ENCODE results near the gene HSH2D.

HSH2D gene

DNA sequence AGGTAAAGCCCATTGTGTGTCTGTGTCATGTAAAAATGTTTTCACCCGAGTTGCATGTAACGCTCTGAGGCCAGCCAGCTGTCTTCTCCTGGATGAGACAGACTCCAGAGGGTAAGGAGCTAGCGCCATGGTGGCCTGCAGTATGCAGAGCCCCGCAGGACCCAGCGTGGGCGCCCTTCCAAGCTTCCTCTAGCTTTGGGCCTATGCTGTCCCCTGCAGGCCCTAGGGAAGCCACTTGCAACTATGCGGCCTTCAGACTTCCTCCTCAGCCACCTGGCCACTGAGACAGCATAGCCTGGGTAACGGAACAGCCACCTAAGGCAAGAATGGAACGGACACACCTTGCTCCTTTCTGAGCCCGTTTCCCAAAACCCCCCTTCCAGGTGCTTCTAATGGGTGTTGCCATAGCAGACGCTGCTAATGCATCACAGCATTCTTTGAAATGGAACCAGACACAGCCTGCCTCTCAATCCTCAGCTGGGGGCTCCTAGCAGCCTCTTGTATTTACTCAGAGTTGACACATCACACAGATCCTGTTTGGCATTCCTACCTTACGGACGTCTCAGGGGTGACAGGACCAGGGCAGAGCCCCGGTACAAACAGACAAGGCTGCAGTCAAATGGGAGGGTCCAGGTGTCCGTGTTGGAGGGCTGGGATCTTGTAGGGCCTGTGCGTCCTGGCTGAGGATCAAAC lies 47.9 kb downstream of the HSH2D start:
- no peak for DNase-seq (ENCODE audit: low read depth in 3 of 3, low spot score in 1 of 3)

GRCh38 chr19:16193466-16193865 lies 50.0 kb downstream of the HSH2D start:
- DNase-seq (ENCODE audit: low read depth in 3 of 3, low spot score in 1 of 3): no peak

GRCh38 chr19:16197188-16197621 lies 53.7 kb downstream of the HSH2D start:
- DNase-seq (ENCODE audit: low read depth in 3 of 3, low spot score in 1 of 3): no peak

GRCh38 chr19:16197622-16198369 lies 54.3 kb downstream of the HSH2D start, which contains the start of gene AP1M1:
Gene AP1M1, plus strand, starts transcription at chr19:16197911. Its CDS starts 116 bp downstream, at chr19:16198027.
- peak; percentile 94 to 97 (median 97) for DNase-seq (ENCODE audit: low read depth in 3 of 3, low spot score in 1 of 3)

DNA sequence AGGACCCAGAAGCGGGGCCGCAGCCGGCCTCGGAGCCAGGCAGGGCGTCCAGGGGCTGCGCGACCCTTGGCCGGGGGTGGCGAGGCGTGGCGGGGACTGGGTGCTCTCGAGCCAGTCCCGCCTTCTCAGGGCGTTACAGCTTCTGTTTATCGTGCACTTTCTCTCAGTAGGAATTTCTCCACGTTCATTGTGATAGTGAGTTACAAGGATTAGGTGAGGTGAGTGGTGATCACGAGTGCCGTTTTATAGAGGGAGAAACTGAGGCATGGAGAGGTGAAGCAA lies 54.8 kb downstream of the HSH2D start:
- no peak for DNase-seq (ENCODE audit: low read depth in 3 of 3, low spot score in 1 of 3)

DNA sequence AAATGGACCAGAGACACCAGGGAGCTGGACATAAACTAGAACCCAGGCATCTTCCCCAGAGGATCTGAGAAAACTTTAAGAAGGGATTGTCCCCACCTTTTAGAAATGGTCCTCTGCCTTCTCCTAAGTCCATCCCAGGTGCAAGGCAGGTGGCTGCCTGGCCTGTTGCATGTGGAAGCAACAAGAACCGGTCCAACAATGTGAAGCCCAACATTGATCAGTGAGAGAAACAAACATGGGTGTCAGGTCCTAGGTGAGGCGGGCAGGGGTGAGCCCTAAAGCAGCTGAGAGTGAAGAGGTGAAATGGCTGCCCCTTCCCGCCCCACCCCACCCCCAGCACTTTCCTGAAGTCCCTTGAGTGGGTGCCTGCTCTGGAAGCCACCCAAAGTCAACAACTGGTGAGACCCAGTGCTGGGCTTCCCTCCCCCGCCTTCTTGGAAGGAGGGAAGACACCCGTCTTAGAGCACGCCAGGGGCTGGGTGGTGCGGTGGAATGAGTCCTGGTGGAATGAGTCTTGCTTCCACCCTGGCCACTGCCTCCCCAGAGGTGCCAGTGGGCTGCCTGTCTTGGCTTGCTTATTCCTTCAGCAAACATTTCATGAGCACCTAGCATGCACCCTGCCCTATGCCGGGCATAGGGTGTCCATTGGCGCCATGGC lies 55.9 kb downstream of the HSH2D start:
- DNase-seq (ENCODE audit: low read depth in 3 of 3, low spot score in 1 of 3): no peak

DNA sequence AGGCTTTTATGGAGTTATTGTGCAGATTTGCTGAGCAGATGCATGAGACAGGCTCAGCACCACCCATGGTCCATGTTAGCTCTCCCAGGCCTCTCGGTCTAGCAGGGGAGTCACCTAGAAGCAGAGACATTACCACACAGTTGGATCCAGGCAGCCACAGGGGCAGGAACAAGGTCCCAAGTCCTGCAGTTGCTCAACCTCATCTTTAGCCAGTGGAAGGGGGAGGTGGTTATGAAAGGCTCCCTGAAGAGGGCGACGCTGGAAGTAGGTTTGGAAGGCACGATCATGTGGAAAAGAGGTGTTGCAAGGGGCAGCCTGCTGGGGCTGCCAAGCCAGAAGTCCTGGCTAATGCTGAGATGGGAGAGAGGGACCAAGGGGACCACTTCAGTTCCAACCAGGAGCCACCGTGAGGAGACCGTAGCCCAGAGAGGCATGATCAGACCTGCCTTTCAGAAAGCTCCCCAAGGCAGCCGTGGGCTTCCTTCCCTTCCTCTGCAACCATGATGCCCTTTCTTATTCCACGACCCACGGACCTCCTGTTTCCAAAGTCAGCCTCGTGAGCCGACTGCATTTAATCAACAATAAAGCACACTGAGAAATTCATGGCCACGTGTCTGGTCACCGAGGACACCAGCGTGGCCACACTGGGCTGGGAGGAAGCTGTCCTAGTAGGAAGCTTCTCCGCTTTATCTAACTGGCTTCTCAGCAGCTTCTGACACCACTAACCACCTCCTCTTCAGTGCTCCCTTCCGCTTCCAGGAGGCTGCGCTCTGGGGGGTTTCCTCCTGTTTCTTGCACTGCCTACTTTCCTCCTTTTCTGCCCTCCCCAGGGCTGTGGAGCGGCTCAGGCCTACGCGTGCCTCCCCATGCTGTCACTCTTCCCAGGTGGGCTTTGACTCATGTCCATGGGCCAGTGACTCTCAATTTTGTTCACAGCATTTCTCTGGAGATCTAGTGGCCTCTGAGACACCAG lies 56.8 kb downstream of the HSH2D start:
- DNase-seq (ENCODE audit: low read depth in 3 of 3, low spot score in 1 of 3): no peak

DNA sequence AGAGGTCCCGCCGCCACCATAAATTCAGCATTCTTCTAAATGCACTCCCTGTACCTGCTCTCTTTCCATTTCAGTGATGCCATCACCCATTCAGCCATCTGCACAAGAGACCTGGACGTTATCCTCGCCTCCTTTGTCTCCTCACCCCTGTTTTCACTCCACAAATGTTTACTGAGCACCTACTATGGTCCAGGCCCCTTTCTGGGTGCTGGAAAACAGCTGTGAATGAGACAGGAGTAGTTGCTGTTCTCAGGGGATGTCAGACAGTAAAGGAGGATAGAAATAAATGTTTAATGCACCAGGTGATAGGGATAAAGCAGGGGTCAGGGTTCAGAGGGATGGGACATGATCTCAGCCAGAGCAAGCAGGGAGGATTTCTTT lies 57.5 kb downstream of the HSH2D start:
- no peak for DNase-seq (ENCODE audit: low read depth in 3 of 3, low spot score in 1 of 3)

DNA sequence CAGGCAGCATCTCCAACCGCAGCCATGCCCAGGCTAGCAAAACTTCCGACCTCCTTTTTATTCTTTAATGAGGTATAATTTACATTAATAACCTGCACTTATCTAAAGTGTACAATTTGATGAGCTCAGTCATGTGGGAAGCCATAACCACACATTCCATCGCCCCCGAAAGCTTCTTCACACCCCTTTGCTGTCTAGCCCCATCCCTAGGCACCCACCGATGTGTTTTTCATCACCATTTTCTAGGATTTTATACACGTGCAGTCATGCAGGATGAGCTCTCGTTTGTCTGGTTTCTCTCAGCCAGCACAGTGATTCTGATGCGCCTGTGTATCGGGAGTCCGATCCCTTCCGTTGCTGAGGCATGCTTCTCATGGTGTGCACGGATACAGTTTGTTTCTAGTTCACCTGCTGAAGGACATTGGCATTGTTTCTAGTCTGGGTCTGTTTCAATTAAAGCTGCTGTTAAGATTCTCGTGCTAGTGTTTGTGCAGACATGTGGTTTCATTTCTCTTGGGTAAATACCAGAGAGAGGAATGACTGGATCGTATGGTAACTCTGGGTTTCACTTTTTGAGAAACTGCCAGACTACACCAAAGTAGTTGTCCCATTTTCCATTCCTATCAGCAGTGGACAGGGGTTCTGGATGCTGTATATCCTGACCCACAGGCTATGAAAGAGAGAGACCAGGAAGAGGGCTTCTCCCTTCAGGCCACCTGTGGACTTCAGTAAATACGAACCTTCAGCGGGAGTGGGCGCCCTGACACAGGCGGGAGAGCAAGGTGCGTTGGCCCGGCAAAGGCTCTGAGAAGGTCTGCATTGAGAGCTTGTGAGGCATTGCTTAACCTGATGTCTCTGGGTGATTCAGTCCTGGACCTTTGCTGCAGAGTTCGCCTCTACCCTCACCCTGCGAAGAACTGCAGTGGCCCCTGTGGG lies 59.1 kb downstream of the HSH2D start:
- DNase-seq (ENCODE audit: low read depth in 3 of 3, low spot score in 1 of 3): no peak

GRCh38 chr19:16203256-16204004 lies 59.9 kb downstream of the HSH2D start:
- no peak for DNase-seq (ENCODE audit: low read depth in 3 of 3, low spot score in 1 of 3)

GRCh38 chr19:16204005-16204294 lies 60.5 kb downstream of the HSH2D start:
- DNase-seq (ENCODE audit: low read depth in 3 of 3, low spot score in 1 of 3): no peak

DNA sequence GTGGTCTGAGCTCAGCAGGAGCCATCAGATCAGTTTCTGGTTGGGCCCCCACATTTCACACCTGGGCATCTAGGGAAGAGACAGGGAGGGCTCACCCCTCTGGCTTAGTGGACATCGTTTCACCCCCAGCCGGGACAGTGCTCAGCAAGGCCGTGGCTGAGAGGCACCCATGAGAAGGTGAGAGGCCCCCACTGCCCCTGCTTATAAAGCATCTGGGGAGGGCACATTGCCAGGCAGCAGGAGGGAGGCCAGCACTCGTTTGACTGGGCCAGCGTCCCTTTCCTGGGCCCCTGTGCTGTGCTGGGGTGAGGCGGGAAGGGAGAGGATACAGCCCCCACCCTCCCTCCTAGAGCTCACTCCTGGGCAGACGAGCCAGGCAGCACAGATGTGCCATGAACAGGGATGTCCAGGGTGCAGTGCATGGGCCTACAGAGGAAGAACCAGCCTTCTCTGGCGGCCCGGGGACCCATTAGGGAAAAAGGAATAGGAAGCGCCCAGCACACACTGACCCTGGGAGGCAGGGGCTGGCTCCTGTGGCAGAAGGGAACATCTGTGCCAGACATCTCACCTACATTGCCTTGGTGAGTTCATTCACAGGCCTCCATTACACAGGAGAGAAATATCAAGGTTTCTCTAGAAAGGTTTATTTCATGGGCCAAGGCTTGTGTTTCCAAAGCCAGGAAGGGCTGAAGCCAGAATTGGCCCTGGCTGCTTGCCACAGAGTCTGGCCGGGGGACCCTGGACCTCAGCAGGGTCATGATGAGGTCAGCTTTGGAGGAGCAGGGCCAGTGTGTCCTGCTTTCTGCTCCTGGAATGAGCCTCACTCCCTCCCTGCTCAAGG lies 61.9 kb downstream of the HSH2D start:
- no peak for DNase-seq (ENCODE audit: low read depth in 3 of 3, low spot score in 1 of 3)

DNA sequence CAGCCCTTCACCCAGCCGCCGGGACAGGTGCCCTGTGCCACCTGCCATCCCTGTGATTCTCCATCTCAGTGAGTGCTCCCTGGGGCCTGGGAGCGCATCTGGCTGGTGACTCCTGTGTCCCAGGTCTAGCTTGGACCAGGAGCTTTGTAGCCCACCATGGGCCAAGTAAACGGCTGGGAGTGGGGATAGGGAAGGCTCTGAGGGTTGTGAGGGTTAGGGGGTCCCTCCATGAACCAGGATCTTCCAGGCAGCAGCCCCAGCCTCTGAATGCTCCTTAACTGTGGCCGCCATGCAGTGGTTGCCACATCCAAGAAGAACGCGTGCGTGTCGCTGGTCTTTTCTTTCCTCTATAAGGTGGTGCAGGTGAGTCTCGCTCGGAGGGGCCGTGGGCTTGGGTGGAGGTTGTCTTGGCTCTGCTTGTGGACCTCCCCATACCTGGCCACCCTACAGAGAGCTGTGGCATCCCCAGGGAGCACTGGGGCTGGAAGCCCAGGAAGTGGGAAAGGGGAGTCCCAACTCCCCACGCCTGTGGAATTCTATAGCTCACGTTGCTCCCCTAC lies 62.6 kb downstream of the HSH2D start:
- no peak for DNase-seq (ENCODE audit: low read depth in 3 of 3, low spot score in 1 of 3)

DNA sequence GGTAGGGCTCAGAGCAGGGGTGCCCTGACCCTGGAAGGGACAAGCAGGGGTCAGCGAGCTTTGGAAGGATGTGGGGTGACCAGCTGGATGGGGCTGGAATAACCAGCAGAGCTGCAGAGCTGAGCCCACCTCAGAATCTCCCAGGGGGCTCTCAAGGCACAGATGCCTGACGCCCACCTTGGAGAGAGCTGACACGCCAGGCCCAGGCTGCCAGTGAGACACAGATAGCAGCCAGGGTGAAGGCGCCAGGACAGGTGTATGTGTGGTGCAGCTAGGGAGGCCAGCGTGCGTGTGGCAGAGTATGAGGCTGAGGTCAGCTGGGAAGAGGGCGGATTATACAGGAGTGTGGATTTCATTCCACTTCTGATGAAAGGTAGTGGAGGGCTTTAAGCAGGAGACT lies 63.2 kb downstream of the HSH2D start:
- no peak for DNase-seq (ENCODE audit: low read depth in 3 of 3, low spot score in 1 of 3)

DNA sequence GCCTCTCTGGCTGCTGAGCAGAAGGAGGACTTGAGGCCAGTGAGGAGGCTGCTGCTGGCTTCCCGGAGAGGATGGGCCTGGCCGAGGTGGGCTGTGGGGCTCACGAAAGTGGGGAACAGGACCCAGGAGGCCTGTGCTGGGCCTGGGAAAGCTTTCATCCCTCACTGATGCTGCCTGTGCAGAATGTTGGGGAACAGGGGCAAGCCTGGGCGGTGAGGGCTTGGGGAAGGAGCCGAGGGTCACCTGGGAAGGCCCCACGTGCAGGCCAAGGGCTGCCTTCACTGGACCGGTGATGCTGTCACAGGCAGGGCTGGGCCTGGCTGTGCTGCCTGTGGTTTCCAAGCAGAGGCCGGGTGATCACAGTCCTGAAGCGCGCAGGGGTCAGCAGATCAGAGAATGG lies 63.6 kb downstream of the HSH2D start:
- no peak for DNase-seq (ENCODE audit: low read depth in 3 of 3, low spot score in 1 of 3)

DNA sequence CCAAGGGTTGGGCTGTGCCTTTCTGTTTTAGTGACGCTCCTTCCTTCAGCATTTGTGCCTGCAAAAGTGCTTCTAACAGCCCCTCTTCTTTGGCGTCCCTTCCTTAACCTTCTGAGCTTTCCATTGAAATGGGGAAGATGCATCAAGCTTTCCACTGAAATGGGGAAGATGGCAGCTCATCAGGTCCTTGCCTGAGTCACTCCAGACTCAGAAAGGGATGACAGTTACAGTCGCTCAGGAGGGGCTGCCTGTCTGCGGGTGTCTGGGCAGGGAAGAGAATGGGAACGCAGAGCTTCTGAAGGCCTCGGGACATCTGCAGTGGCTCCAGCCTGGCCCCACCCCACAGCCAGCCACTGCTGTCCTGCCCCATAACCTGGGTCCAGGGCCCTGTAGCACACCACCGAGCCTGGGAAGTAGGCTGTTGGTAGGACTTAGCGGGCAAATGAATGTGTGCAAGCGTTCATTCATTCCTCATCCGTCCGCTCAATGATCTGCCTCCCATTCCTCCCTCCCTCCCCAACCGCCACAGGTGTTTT lies 64.1 kb downstream of the HSH2D start:
- no peak for DNase-seq (ENCODE audit: low read depth in 3 of 3, low spot score in 1 of 3)

Measured in stimulated activated CD4-positive, alpha-beta T cell treated with anti-CD3 and anti-CD28 coated beads, TNF-alpha, amount 100 ng/mL, for 1 hour (primary cell).